ENCODE measurements around the gene ANO1.

DNA sequence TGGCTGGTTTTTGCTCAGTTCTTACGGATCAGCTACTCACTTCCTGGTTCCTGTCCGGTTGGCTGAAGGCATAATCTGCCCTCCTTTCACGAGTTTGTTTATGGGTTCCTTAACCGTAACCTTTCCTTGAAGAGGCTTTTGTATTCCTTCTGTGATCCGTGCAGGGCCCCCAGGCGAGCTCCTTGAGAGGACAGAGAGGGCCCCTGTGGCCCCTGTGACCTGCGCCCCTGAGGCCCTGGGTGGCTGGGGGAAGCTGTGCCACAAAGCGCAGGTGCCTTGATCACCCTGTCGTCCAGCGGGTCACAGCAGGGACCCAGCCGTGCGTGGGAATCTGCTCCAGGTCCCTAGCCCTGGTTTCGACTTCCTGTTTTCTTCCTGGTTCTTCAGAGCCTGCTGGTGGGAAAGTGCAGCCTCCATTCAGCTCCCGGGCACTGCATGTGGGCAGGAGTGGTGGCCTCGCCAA lies 97.2 kb downstream of the ANO1 start:
- no peak for TF ChIP-seq EZH2 (IDR thresholded peaks at IDR 0.05; ENCODE audit: insufficient read depth, low read length)
- TF ChIP-seq, protein P1, sequence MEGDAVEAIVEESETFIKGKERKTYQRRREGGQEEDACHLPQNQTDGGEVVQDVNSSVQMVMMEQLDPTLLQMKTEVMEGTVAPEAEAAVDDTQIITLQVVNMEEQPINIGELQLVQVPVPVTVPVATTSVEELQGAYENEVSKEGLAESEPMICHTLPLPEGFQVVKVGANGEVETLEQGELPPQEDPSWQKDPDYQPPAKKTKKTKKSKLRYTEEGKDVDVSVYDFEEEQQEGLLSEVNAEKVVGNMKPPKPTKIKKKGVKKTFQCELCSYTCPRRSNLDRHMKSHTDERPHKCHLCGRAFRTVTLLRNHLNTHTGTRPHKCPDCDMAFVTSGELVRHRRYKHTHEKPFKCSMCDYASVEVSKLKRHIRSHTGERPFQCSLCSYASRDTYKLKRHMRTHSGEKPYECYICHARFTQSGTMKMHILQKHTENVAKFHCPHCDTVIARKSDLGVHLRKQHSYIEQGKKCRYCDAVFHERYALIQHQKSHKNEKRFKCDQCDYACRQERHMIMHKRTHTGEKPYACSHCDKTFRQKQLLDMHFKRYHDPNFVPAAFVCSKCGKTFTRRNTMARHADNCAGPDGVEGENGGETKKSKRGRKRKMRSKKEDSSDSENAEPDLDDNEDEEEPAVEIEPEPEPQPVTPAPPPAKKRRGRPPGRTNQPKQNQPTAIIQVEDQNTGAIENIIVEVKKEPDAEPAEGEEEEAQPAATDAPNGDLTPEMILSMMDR (IDR thresholded peaks at IDR 0.05; ENCODE audit: insufficient read depth, low read depth, low read length): no peak
